PFSK-1 (cell line): ENCODE measurements around the gene NT5C1A.

Experiments used
- FOXP2 ChIP-seq: optimal IDR thresholded peaks from 2 replicates; pipeline ENCODE3; 2011; ENCODE audit warnings: borderline replicate concordance, control low read depth, inconsistent platforms; ENCODE audit not compliant: insufficient read depth; ENCODE audit errors: extremely low read length, extremely low read depth
- POLR2AphosphoS5 ChIP-seq: IDR thresholded peaks from 2 replicates; pipeline ENCODE4 v1.6.1; 2012; ENCODE audit warnings: low read depth, mild to moderate bottlenecking, control low read depth, low read length, moderate library complexity
- SIN3A ChIP-seq: IDR thresholded peaks from 2 replicates; pipeline ENCODE4 v1.6.1; 2012; ENCODE audit warnings: mild to moderate bottlenecking, low read length, moderate library complexity, borderline replicate concordance; ENCODE audit not compliant: insufficient read depth
- TAF1 ChIP-seq: IDR thresholded peaks from 2 replicates; pipeline ENCODE4 v1.6.1; 2012; ENCODE audit warnings: low read length, control low read depth, borderline replicate concordance; ENCODE audit not compliant: insufficient read depth
- TF ChIP-seq, protein P1 (sequence below), 2 experiments: IDR thresholded peaks; 2 replicates each; pipeline versions ENCODE4 v1.6.1 to v1.8.0; 2011 to 2012; ENCODE audit warnings: low read depth in 2 of 2, low read length in 2 of 2, control low read depth in 1 of 2, inconsistent platforms in 1 of 2, mild to moderate bottlenecking in 1 of 2, moderate library complexity in 1 of 2; ENCODE audit not compliant: insufficient read depth in 1 of 2

The NT5C1A gene

DNA sequence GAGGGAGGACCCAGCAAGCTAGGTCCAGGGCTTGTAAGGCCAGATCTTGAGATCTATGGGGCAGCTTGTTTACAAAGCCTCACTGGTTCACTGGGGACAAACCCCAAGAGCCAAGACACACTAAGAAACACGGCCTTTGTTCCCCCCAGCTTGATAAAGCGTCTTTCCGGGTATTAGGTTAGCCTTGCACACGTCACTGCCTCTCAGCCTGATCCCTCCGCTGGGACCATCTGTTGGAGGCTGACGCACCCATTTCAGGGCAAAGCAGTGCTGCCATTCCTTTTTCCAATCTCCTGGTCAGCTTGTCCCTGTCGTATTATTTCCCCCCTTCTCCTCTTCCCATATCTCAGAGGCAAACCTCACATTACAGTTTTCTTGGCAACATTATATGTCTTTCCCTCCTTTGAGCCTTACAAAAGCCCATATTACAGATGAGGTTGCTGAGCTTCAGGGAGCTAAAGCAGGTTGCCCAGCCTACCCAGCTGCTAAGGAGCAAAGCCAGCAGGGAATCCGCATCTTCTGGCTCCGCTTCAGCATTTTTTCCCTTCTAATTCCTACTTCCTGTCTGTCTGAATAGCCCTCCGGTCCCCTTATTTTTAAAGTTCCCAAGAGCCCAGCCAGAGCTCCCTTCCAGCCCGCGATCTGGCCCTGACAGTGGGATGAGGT, 36.6 kb downstream of the NT5C1A start:
- TF ChIP-seq, protein P1, sequence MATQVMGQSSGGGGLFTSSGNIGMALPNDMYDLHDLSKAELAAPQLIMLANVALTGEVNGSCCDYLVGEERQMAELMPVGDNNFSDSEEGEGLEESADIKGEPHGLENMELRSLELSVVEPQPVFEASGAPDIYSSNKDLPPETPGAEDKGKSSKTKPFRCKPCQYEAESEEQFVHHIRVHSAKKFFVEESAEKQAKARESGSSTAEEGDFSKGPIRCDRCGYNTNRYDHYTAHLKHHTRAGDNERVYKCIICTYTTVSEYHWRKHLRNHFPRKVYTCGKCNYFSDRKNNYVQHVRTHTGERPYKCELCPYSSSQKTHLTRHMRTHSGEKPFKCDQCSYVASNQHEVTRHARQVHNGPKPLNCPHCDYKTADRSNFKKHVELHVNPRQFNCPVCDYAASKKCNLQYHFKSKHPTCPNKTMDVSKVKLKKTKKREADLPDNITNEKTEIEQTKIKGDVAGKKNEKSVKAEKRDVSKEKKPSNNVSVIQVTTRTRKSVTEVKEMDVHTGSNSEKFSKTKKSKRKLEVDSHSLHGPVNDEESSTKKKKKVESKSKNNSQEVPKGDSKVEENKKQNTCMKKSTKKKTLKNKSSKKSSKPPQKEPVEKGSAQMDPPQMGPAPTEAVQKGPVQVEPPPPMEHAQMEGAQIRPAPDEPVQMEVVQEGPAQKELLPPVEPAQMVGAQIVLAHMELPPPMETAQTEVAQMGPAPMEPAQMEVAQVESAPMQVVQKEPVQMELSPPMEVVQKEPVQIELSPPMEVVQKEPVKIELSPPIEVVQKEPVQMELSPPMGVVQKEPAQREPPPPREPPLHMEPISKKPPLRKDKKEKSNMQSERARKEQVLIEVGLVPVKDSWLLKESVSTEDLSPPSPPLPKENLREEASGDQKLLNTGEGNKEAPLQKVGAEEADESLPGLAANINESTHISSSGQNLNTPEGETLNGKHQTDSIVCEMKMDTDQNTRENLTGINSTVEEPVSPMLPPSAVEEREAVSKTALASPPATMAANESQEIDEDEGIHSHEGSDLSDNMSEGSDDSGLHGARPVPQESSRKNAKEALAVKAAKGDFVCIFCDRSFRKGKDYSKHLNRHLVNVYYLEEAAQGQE (IDR thresholded peaks at IDR 0.05; ENCODE audit: insufficient read depth in 1 of 2, low read depth in 2 of 2, low read length in 2 of 2) = no peak
- TF ChIP-seq POLR2AphosphoS5 (no peak), FOXP2 (no peak), TAF1 (no peak), SIN3A (no peak)

DNA sequence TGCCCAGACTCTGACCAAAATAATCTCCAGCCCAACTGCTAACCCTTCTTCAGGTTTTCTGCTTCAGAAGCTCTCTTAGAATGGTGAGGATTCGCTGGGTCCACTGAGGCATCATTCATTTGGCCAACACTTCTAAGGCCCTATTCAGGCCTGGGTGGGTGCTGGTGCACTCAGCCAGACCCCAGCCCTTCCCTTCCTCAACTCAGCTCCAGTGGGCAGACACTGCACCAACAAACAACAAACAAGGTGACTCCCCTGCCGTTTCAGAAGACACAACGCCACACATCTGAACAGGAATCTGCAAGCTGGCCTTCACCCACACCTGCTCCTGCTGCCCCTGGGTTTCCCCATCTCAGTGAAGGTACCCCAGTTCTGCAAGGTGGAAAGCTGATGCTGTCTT, 38.5 kb downstream of the NT5C1A start:
- no peak for TF ChIP-seq SIN3A
- no peak for TF ChIP-seq TAF1
- TF ChIP-seq, protein P1 (IDR thresholded peaks at IDR 0.05; ENCODE audit: insufficient read depth in 1 of 2, low read depth in 2 of 2, low read length in 2 of 2) = no peak
- TF ChIP-seq POLR2AphosphoS5 = no peak
- TF ChIP-seq FOXP2 = no peak

DNA sequence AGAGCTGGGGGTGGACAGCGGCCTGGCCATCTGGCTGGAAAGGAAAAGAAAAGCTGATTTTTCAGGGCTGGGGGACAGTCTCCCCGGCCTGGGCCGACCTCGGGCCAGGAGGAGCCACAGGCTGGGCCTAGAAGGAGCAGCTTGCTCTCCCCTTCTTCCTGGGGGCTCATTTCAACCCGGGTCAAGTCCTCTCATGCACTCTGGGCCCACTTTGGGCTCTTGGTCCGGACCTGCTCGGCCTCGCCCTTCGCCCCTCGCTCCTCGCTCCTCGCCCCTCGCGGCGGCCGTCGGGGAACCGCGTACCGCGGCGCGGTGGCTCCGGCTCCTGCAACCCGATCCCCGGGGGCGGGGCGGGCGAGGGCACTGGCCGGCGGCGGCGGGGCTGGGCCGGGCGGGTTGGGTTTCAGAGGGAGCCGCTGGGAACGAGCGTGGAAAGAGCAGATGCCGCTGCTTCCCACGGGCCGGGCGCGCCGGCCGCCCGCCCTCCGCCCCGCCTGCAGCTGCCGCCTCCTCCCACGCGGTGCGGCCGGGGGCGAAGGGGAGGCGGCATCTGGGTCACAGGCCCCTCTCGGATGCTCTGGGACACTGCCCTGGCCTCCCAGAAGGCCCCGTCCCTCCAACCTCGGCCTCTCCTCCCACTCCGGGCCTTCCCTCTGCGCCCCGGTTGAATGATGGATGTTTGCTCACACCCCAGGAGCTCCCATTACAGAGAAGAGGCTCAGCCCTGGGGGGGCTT, 39.1 kb downstream of the NT5C1A start:
- TF ChIP-seq FOXP2 = no peak
- no peak for TF ChIP-seq TAF1
- no peak for TF ChIP-seq POLR2AphosphoS5
- no peak for TF ChIP-seq SIN3A
- TF ChIP-seq, protein P1 (IDR thresholded peaks at IDR 0.05; ENCODE audit: insufficient read depth in 1 of 2, low read depth in 2 of 2, low read length in 2 of 2) = no peak

DNA sequence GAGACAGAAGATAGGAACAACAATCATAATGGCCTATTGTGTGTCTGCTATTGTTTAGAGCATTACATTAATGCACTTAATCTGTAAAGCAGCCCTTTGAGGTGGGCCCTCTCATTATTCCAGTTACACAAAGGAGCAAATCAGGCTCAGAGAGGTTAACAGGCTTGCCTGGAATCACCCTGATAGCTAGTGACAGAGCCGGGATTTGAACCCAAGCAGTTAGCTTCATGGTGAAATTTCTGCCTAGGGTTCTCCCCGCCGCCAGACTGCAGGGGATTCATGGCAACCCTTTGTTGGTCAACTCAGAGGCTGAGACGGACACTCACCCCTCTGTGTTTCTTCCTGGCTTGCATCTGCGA, 39.6 kb downstream of the NT5C1A start:
- TF ChIP-seq TAF1 (no peak), FOXP2 (no peak), SIN3A (no peak), POLR2AphosphoS5 (no peak)
- TF ChIP-seq, protein P1 (IDR thresholded peaks at IDR 0.05; ENCODE audit: insufficient read depth in 1 of 2, low read depth in 2 of 2, low read length in 2 of 2) = no peak
